ENCODE results near the gene AAK1.

- no peak for TF ChIP-seq SIN3A (IDR thresholded peaks at IDR 0.05; ENCODE audit: borderline replicate concordance, low read depth, low read length)
- TF ChIP-seq, protein P1, sequence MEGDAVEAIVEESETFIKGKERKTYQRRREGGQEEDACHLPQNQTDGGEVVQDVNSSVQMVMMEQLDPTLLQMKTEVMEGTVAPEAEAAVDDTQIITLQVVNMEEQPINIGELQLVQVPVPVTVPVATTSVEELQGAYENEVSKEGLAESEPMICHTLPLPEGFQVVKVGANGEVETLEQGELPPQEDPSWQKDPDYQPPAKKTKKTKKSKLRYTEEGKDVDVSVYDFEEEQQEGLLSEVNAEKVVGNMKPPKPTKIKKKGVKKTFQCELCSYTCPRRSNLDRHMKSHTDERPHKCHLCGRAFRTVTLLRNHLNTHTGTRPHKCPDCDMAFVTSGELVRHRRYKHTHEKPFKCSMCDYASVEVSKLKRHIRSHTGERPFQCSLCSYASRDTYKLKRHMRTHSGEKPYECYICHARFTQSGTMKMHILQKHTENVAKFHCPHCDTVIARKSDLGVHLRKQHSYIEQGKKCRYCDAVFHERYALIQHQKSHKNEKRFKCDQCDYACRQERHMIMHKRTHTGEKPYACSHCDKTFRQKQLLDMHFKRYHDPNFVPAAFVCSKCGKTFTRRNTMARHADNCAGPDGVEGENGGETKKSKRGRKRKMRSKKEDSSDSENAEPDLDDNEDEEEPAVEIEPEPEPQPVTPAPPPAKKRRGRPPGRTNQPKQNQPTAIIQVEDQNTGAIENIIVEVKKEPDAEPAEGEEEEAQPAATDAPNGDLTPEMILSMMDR (IDR thresholded peaks at IDR 0.05): no peak
- TF ChIP-seq FOXM1 (IDR thresholded peaks at IDR 0.05; ENCODE audit: low read depth): no peak
- TF ChIP-seq MAX (IDR thresholded peaks at IDR 0.05; ENCODE audit: low read depth): no peak
- TF ChIP-seq EP300 (IDR thresholded peaks at IDR 0.05; ENCODE audit: borderline replicate concordance in 1 of 2, low read depth in 1 of 2, low read length in 1 of 2): no peak
Measured at GRCh38 chr2:69482471-69482870, 161.1 kb downstream of the AAK1 start.
